GM12878 (cell line): Measurements from ENCODE around the gene C16orf46.

Experiments used
- ASH2L ChIP-seq: fragments of 300-600, 200-600 bp; sonication (generic); IDR thresholded peaks from 2 replicates; pipeline ENCODE4 v1.6.1; 2017; ENCODE audit warnings: low read depth, mild to moderate bottlenecking, borderline replicate concordance
- ATF7 ChIP-seq: fragments of 450-650 bp; IDR thresholded peaks from 2 replicates; pipeline ENCODE4 v1.6.1; 2016; ENCODE audit warnings: low read depth, mild to moderate bottlenecking
- CTCF ChIP-seq, 3 experiments: IDR thresholded peaks in 2 of 3; conservative IDR thresholded peaks in 1 of 3; 2 replicates each; pipeline ENCODE4 v1.5.1; 2011; ENCODE audit warnings: low read depth in 3 of 3, low read length in 3 of 3, mild to moderate bottlenecking in 3 of 3, control low read depth in 2 of 3, moderate library complexity in 2 of 3, inconsistent platforms in 1 of 3, mixed read lengths in 1 of 3; ENCODE audit not compliant: control insufficient read depth in 2 of 3, insufficient read depth in 1 of 3; ENCODE audit errors: extremely low read depth in 1 of 3
- NBN ChIP-seq: fragments of 450-650 bp; IDR thresholded peaks from 2 replicates; pipeline ENCODE4 v1.6.1; 2016
- NFIC ChIP-seq: IDR thresholded peaks from 2 replicates; pipeline ENCODE4 v1.6.1; 2012; ENCODE audit warnings: low read depth, mild to moderate bottlenecking, inconsistent platforms, low read length, moderate library complexity
- POLR2A ChIP-seq: IDR thresholded peaks from 2 replicates; pipeline ENCODE4 v1.6.1; 2011; ENCODE audit warnings: low read depth, mild to moderate bottlenecking, low read length
- POLR2AphosphoS5 ChIP-seq: IDR thresholded peaks from 2 replicates; pipeline ENCODE4 v1.6.1; 2011; ENCODE audit warnings: mild to moderate bottlenecking, low read length, inconsistent platforms
- RELA ChIP-seq: fragments of 450-650 bp; IDR thresholded peaks from 2 replicates; pipeline ENCODE4 v1.8.0; 2014; ENCODE audit warnings: borderline replicate concordance; ENCODE audit not compliant: partially characterized antibody
- SMARCA5 ChIP-seq: fragments of 450-650 bp; IDR thresholded peaks from 2 replicates; pipeline ENCODE4 v1.6.1; 2017; ENCODE audit warnings: mild to moderate bottlenecking
- SRF ChIP-seq, 2 experiments: IDR thresholded peaks; 2 replicates each; pipeline ENCODE4 v1.6.1; 2011; ENCODE audit warnings: low read depth in 2 of 2, low read length in 2 of 2, mild to moderate bottlenecking in 1 of 2, moderate library complexity in 1 of 2
- ZBTB11 ChIP-seq: fragments of 450-650 bp; formaldehyde crosslinking; IDR thresholded peaks from 2 replicates; pipeline ENCODE4 v1.5.0; 2022; ENCODE audit warnings: mild to moderate bottlenecking, missing genetic modification characterization
- ZNF384 ChIP-seq: IDR thresholded peaks from 2 replicates; pipeline ENCODE4 v1.6.1; 2012; ENCODE audit warnings: low read depth, mild to moderate bottlenecking, low read length, improper control_type of control experiment, borderline replicate concordance
- TF ChIP-seq, protein P1 (sequence below): fragments of 450-650 bp; IDR thresholded peaks from 2 replicates; pipeline ENCODE4 v1.6.1; 2017; ENCODE audit warnings: mild to moderate bottlenecking
- TF ChIP-seq, protein P2 (sequence below): IDR thresholded peaks from 2 replicates; pipeline ENCODE4 v1.6.1; 2011; ENCODE audit warnings: low read depth, mild to moderate bottlenecking, low read length, moderate library complexity, borderline replicate concordance; ENCODE audit errors: extremely low read depth

DNA sequence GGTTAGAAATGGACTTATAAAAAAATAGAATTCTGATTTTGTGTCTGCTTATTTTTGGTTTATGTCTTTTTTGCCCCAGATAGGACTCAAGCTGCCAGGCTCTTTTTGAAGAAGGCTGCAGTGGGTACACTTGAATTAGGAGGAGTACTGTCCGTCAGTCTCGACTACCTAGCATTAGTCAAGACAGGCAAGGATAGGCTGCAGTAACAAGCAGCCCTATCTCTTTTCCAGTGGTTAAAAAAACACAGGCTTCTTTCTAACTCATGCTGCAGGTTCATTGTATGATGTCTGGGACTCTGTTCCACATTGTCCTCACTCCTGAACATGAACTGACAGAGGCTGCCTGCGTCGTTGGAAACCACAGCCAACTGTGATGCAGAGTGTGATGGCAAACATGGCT lies 8.0 kb downstream of the C16orf46 start:
- TF ChIP-seq NBN: no peak
- TF ChIP-seq RELA: no peak
- TF ChIP-seq POLR2A: no peak
- TF ChIP-seq POLR2AphosphoS5: no peak
- TF ChIP-seq, protein P1, sequence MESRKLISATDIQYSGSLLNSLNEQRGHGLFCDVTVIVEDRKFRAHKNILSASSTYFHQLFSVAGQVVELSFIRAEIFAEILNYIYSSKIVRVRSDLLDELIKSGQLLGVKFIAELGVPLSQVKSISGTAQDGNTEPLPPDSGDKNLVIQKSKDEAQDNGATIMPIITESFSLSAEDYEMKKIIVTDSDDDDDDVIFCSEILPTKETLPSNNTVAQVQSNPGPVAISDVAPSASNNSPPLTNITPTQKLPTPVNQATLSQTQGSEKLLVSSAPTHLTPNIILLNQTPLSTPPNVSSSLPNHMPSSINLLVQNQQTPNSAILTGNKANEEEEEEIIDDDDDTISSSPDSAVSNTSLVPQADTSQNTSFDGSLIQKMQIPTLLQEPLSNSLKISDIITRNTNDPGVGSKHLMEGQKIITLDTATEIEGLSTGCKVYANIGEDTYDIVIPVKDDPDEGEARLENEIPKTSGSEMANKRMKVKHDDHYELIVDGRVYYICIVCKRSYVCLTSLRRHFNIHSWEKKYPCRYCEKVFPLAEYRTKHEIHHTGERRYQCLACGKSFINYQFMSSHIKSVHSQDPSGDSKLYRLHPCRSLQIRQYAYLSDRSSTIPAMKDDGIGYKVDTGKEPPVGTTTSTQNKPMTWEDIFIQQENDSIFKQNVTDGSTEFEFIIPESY: no peak
- TF ChIP-seq ZBTB11: no peak
- no peak for TF ChIP-seq ZNF384
- TF ChIP-seq ATF7: no peak
- TF ChIP-seq CTCF (IDR thresholded peaks at IDR 0.05 in 2 of 3, conservative IDR thresholded peaks at IDR 0.05 in 1 of 3; ENCODE audit: control insufficient read depth in 2 of 3, extremely low read depth in 1 of 3, insufficient read depth in 1 of 3, low read depth in 3 of 3, low read length in 3 of 3): no peak
- TF ChIP-seq SRF (IDR thresholded peaks at IDR 0.05; ENCODE audit: low read depth in 2 of 2, low read length in 2 of 2): no peak
- no peak for TF ChIP-seq ASH2L
- TF ChIP-seq NFIC: no peak
- TF ChIP-seq SMARCA5: no peak
- TF ChIP-seq, protein P2, sequence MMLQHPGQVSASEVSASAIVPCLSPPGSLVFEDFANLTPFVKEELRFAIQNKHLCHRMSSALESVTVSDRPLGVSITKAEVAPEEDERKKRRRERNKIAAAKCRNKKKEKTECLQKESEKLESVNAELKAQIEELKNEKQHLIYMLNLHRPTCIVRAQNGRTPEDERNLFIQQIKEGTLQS: no peak
